Tibial nerve (tissue), 4 donors: ENCODE results near the gene ARHGAP6.

Experiments used
- CTCF ChIP-seq, 5 experiments: fragments of 200-600 bp in 3 of 5; fragments of 450-650 bp in 2 of 5; sonication (generic) in 3 of 5; IDR thresholded peaks; one replicate each; pipeline ENCODE4 v1.5.1; 2016 to 2019; ENCODE audit warnings: antibody characterized with exemption in 5 of 5, mild to moderate bottlenecking in 3 of 5, moderate library complexity in 2 of 5
- EP300 ChIP-seq, 2 donors: sonication (generic); formaldehyde crosslinking; IDR thresholded peaks; one replicate each; pipeline ENCODE4 v1.6.1; 2017; ENCODE audit warnings: antibody characterized with exemption in 2 of 2, mild to moderate bottlenecking in 1 of 2
- POLR2A ChIP-seq, 2 donors: fragments of 450-650 bp; IDR thresholded peaks; one replicate each; pipeline ENCODE4 v1.6.1; 2017; ENCODE audit warnings: antibody characterized with exemption in 2 of 2, mild to moderate bottlenecking in 2 of 2, moderate library complexity in 2 of 2

GRCh38 chrX:11666164-11666563, 444 bp upstream of the ARHGAP6 start:
- TF ChIP-seq CTCF (IDR thresholded peaks at IDR 0.05) (no peak), EP300 (IDR thresholded peaks at IDR 0.05) (no peak), POLR2A (IDR thresholded peaks at IDR 0.05) (no peak)
